GM12873 (cell line): ENCODE results near the gene STK24.

Experiments
- TF ChIP-seq, protein P1 (sequence below): IDR thresholded peaks from 2 replicates; pipeline ENCODE4 v1.5.1; 2012; ENCODE audit warnings: low read depth, mild to moderate bottlenecking, moderate library complexity, low read length, control low read depth; ENCODE audit not compliant: insufficient read depth; ENCODE audit errors: missing control alignments

Gene STK24

DNA sequence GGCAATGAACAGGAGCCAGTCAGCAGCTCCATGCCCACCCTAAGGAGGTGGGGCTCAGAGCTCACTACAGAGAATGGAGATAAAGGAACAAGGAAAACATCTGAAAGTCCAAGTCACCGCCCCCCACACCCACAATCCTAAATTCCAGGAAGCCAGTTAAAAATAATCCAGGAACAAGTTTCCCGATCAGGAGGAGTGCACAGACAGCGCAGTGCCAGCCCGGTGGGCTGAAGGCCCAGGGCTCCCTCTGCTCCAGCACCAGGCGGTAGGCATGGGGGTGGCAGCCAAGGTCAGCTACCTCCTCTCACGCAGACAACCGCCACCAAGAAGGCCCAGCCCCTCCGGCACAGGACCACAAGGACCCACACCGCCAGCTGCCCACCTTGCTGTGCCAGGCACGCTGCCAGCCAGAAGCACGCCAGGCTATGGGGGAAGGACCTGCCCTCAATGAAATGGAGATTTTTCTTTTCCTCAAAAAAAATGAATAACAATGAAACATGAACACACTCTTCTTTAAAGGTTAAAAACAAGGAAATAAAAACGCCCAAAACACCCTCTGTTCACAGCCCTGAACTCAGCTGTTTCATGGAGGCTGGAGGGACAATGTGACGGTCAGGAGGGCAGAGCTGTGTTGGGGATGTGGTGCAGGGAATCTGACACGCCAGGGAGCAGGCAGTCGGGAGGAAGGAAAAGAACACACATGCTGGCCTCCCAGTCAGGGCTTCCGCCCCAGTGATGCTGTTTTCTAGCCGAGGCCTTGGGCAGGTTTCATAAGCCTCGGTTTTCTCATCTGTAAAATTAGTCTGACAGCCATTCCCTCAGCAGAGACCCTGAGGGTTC is 11.0 kb downstream of the STK24 start:
- TF ChIP-seq, protein P1, sequence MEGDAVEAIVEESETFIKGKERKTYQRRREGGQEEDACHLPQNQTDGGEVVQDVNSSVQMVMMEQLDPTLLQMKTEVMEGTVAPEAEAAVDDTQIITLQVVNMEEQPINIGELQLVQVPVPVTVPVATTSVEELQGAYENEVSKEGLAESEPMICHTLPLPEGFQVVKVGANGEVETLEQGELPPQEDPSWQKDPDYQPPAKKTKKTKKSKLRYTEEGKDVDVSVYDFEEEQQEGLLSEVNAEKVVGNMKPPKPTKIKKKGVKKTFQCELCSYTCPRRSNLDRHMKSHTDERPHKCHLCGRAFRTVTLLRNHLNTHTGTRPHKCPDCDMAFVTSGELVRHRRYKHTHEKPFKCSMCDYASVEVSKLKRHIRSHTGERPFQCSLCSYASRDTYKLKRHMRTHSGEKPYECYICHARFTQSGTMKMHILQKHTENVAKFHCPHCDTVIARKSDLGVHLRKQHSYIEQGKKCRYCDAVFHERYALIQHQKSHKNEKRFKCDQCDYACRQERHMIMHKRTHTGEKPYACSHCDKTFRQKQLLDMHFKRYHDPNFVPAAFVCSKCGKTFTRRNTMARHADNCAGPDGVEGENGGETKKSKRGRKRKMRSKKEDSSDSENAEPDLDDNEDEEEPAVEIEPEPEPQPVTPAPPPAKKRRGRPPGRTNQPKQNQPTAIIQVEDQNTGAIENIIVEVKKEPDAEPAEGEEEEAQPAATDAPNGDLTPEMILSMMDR: no peak

GRCh38 chr13:98564204-98564603 is 12.7 kb downstream of the STK24 start:
- TF ChIP-seq, protein P1: no peak

DNA sequence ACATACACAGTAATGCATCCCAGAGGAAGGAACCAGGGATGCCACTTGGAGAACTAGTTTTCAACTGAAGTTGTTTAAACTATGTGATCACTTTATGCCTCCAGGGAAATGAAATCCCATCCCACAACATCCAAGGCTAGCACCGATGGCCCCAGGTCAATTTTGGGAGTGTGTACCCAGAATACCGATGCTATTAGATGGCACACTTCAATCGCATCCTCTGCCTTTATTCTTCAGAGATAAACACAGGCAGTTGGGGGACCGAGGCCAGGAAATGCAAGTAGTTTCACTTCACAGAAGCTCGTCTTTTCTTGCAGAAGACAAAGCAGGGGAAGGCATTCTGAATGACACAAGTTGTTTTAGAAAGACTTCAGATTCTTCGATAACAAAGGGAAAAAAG is 13.8 kb downstream of the STK24 start:
- TF ChIP-seq, protein P1: no peak

DNA sequence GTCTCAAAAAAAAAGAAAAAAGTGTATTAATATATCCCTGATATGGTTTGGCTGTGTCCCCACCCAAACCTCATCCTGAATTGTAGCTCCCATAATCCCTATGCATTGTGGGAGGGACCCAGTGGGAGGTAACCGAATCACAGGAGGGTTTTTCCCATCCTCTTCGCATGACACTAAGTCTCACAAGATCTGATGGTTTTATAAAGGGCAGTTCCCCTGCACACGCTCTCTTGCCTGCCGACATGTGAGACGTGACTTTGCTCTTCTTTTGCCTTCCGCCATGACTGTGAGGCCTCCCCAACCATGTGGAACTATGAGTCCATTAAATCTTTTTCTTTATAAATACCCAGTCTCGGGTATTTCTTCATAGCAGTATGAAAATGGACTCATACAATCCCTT is 17.7 kb downstream of the STK24 start:
- TF ChIP-seq, protein P1: no peak

GRCh38 chr13:98557937-98558792 is 18.7 kb downstream of the STK24 start:
- TF ChIP-seq, protein P1: no peak

DNA sequence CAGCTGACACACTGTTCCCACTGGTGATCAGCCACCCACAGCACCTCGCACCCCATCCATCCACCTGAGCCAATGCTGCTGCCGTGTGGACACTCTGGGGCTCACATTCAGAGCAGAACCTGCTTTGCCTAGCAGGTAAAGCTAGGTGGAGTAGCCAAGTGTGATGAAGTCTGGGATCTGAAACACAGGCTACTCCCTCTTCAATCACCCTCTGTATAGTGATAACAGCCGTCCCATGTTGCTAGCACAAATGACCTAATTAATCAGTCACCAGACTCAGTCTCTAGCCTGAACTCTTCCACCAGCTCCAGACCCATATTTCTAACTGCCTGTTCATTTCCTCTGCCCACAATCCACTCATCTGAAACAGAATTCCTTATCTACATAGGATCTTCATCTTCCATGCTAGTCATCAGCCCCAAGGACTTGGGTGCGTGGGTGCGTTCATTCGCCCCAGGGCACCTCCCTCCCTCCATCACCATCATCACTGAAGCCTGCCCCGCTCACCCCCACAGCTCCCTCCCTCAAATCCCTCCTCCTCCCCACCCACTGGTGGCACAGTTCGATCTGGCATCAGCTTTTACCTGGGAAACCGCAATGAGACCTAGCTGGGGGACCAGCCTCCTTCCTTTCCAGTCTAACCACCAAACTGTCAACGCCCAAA is 19.8 kb downstream of the STK24 start:
- TF ChIP-seq, protein P1: peak; percentile 24
